ENCODE data around the gene DNLZ.

DNLZ gene

GRCh38 chr9:136330406-136330990, 33.0 kb downstream of the DNLZ start:
- no peak overlapping the region for H3K4me3 ChIP-seq (replicated peaks; ENCODE audit: low read depth, low read length)
- TF ChIP-seq CTCF (IDR thresholded peaks at IDR 0.05; ENCODE audit: insufficient read depth, low read length, poor library complexity, severe bottlenecking): no peak
- H3K27me3 ChIP-seq (replicated peaks; ENCODE audit: control insufficient read depth, insufficient read depth, low read length): no peaks in the 10 kb centered on the region; the same call in none of the 2 replicates
- H3K36me3 ChIP-seq (ENCODE audit: control insufficient read depth, insufficient read depth, low read length): no peaks in the 10 kb centered on the region
- no peak for DNase-seq (ENCODE audit: extremely low read depth, insufficient read length)

GRCh38 chr9:136329636-136330405, 33.7 kb downstream of the DNLZ start:
- no peak for DNase-seq (ENCODE audit: extremely low read depth, insufficient read length)
- no peak overlapping the region for H3K4me3 ChIP-seq (replicated peaks; ENCODE audit: low read depth, low read length)
- TF ChIP-seq CTCF (IDR thresholded peaks at IDR 0.05; ENCODE audit: insufficient read depth, low read length, poor library complexity, severe bottlenecking): no peak

GRCh38 chr9:136329211-136329627, 34.3 kb downstream of the DNLZ start:
- Histone ChIP-seq H3K27me3 (replicated peaks; ENCODE audit: control insufficient read depth, insufficient read depth, low read length) (peaks cover 3% of the 10 kb centered on the region), H3K36me3 (ENCODE audit: control insufficient read depth, insufficient read depth, low read length) (no peaks in the 10 kb centered on the region), H3K4me3 (replicated peaks; ENCODE audit: low read depth, low read length) (no peak overlapping the region)
- no peak for TF ChIP-seq CTCF (IDR thresholded peaks at IDR 0.05; ENCODE audit: insufficient read depth, low read length, poor library complexity, severe bottlenecking)
- DNase-seq (ENCODE audit: extremely low read depth, insufficient read length): no peak

More at GRCh38 chr9:136329636-136330405, 33.7 kb downstream of the DNLZ start:
- Histone ChIP-seq H3K27me3 (replicated peaks; ENCODE audit: control insufficient read depth, insufficient read depth, low read length) (peaks cover 3% of the 10 kb centered on the region), H3K36me3 (ENCODE audit: control insufficient read depth, insufficient read depth, low read length) (no peaks in the 10 kb centered on the region)

- no peak for TF ChIP-seq CTCF (IDR thresholded peaks at IDR 0.05; ENCODE audit: insufficient read depth, low read length, poor library complexity, severe bottlenecking)
- peaks cover 3% of the 10 kb centered on the region for H3K27me3 ChIP-seq (replicated peaks; ENCODE audit: control insufficient read depth, insufficient read depth, low read length)
- no peaks in the 10 kb centered on the region for H3K36me3 ChIP-seq (ENCODE audit: control insufficient read depth, insufficient read depth, low read length)
- no peak for DNase-seq (ENCODE audit: extremely low read depth, insufficient read length)
- H3K4me3 ChIP-seq (replicated peaks; ENCODE audit: low read depth, low read length): no peak overlapping the region
Observed at GRCh38 chr9:136328622-136329041, 34.9 kb downstream of the DNLZ start.

- Histone ChIP-seq H3K27me3 (replicated peaks; ENCODE audit: control insufficient read depth, insufficient read depth, low read length) (peaks cover 3% of the 10 kb centered on the region), H3K36me3 (ENCODE audit: control insufficient read depth, insufficient read depth, low read length) (no peaks in the 10 kb centered on the region), H3K4me3 (replicated peaks; ENCODE audit: low read depth, low read length) (no peak overlapping the region)
- no peak for TF ChIP-seq CTCF (IDR thresholded peaks at IDR 0.05; ENCODE audit: insufficient read depth, low read length, poor library complexity, severe bottlenecking)
- DNase-seq (ENCODE audit: extremely low read depth, insufficient read length): no peak
Observed at GRCh38 chr9:136328011-136328621, 35.4 kb downstream of the DNLZ start.

All from GM06990 (cell line).